Smooth muscle cell (in vitro differentiated cells): ENCODE results near the gene MARF1. TPM values are rescaled to one million over a fixed set of nuclear protein-coding genes. Genes with fewer than 3 reads are reported as not detected.
"Not testable (repeated sequence)": the region's sequence is repeated elsewhere in the genome, so short reads cannot be mapped to it uniquely, and the experiment has no call there.

Source experiments
- DNase-seq: peaks from one replicate; lab custom pipeline; 2025; ENCODE audit not compliant: unreplicated experiment; lab: John Stamatoyannopoulos, UW
- H2AFZ ChIP-seq: fragments of 200-600 bp; sonication (generic); 2 replicates; pipeline ENCODE4 v1.6.0; 2016; ENCODE audit warnings: antibody characterized with exemption, low read depth, mild to moderate bottlenecking
- H3F3A ChIP-seq: fragments of 200-600 bp; sonication (generic); 2 replicates; pipeline ENCODE4 v1.6.0; 2017; ENCODE audit warnings: antibody characterized with exemption, low read depth
- H3K27ac ChIP-seq: fragments of 200-600 bp; sonication (generic); 2 replicates; pipeline ENCODE4 v1.5.1; 2016; ENCODE audit warnings: low read depth, mild to moderate bottlenecking
- H3K27me3 ChIP-seq: fragments of 200-600 bp; sonication (generic); 2 replicates; pipeline ENCODE4 v1.6.1; 2016; ENCODE audit warnings: low read depth, mild to moderate bottlenecking
- H3K36me3 ChIP-seq: fragments of 200-600 bp; sonication (generic); 2 replicates; pipeline ENCODE4 v1.5.1; 2016; ENCODE audit warnings: low read depth
- H3K4me1 ChIP-seq: fragments of 200-600 bp; sonication (generic); 2 replicates; pipeline ENCODE4 v1.5.1; 2016; ENCODE audit warnings: low read depth
- H3K4me2 ChIP-seq: fragments of 200-600 bp; sonication (generic); 2 replicates; pipeline ENCODE4 v1.6.0; 2016; ENCODE audit warnings: mild to moderate bottlenecking
- H3K4me3 ChIP-seq: fragments of 200-600 bp; sonication (generic); 2 replicates; pipeline ENCODE4 v1.5.1; 2016; ENCODE audit warnings: mild to moderate bottlenecking
- H3K79me2 ChIP-seq: fragments of 200-600 bp; sonication (generic); 2 replicates; pipeline ENCODE4 v1.6.0; 2016; ENCODE audit warnings: low read depth, mild to moderate bottlenecking
- H3K9ac ChIP-seq: fragments of 200-600 bp; sonication (generic); 2 replicates; pipeline ENCODE4 v1.6.0; 2016; ENCODE audit warnings: low read depth
- H3K9me3 ChIP-seq: fragments of 200-600 bp; sonication (generic); replicated peaks from 2 replicates; pipeline ENCODE4 v1.5.1; 2016; ENCODE audit warnings: low read depth
- H4K20me1 ChIP-seq: fragments of 200-600 bp; sonication (generic); 2 replicates; pipeline ENCODE4 v1.6.0; 2016; ENCODE audit warnings: low read depth
- CTCF ChIP-seq: fragments of 200-600 bp; sonication (generic); IDR thresholded peaks from 2 replicates; pipeline ENCODE4 v1.5.1; 2017; ENCODE audit warnings: borderline replicate concordance, mild to moderate bottlenecking, antibody characterized with exemption; ENCODE audit not compliant: insufficient read depth, poor library complexity, severe bottlenecking
- WGBS: methylation state at CpG from one replicate; pipeline ENCODE4 v1.1.7; 2016; ENCODE audit warnings: low lambda C conversion rate; 5-methylcytosine and 5-hydroxymethylcytosine counted together
- polyA plus RNA-seq: library from polyadenylated mRNA; unstranded; fragments of >200 nt; fragmentation: Nextera tagmentation; extraction: Ambion mirVana; gene quantifications from 2 replicates; pipeline ENCODE4 v1.2.1, GENCODE V29; 2016
- total RNA-seq: library from RNA; depleted of rRNA; stranded (reverse); fragments of >200 nt; gene quantifications from 2 replicates; pipeline ENCODE4 v1.2.3, GENCODE V29; 2014

The MARF1 gene
- total and polyA plus RNA-seq, 2 experiments from 2014 or later, result 6.0 to 19.1 TPM

- no peak for DNase-seq
- no peak overlapping the region for H3K4me3 ChIP-seq
- H3K36me3 ChIP-seq, result peaks cover 27% of the 10 kb centered on the region
- no peak overlapping the region for H2AFZ ChIP-seq
- H3K27ac ChIP-seq, result no peak overlapping the region
- no peaks in the 10 kb centered on the region for H3K9me3 ChIP-seq
- no peaks in the 10 kb centered on the region for H3F3A ChIP-seq
- no peak overlapping the region for H3K9ac ChIP-seq
- no peaks in the 10 kb centered on the region for H3K4me1 ChIP-seq
- H3K4me2 ChIP-seq, result no peak overlapping the region
- H3K79me2 ChIP-seq, result no peaks in the 10 kb centered on the region
- no peaks in the 10 kb centered on the region for H3K27me3 ChIP-seq
- 95% methylated on average over 19 of the region's 19 CpGs for WGBS
- no peak for TF ChIP-seq CTCF
- H4K20me1 ChIP-seq, result peaks cover 18% of the 10 kb centered on the region
These were observed 34.3 kb downstream of the MARF1 start for GRCh38 chr16:15608398-15609285.

GRCh38 chr16:15607700-15608396, 35.1 kb downstream of the MARF1 start:
- no peak overlapping the region for H3K4me3 ChIP-seq
- no peak overlapping the region for H3K27ac ChIP-seq
- H3F3A ChIP-seq, result no peaks in the 10 kb centered on the region
- no peaks in the 10 kb centered on the region for H3K79me2 ChIP-seq
- H3K9ac ChIP-seq, result no peak overlapping the region
- no peaks in the 10 kb centered on the region for H3K27me3 ChIP-seq
- peaks cover 32% of the 10 kb centered on the region for H3K36me3 ChIP-seq
- 92% methylated on average over 13 of the region's 13 CpGs for WGBS
- H3K9me3 ChIP-seq, result no peaks in the 10 kb centered on the region
- no peak for DNase-seq
- no peaks in the 10 kb centered on the region for H3K4me1 ChIP-seq
- H4K20me1 ChIP-seq, result peaks cover 18% of the 10 kb centered on the region
- H3K4me2 ChIP-seq, result no peak overlapping the region
- H2AFZ ChIP-seq, result no peak overlapping the region
- no peak for TF ChIP-seq CTCF

GRCh38 chr16:15607221-15607699, 35.7 kb downstream of the MARF1 start:
- H3K27ac ChIP-seq, H2AFZ ChIP-seq, H3K9me3 ChIP-seq, H3K27me3 ChIP-seq, H3K4me1 ChIP-seq, H3K4me3 ChIP-seq, H3F3A ChIP-seq, H3K4me2 ChIP-seq, DNase-seq, H3K79me2 ChIP-seq, H3K9ac ChIP-seq: not testable (repeated sequence)
- WGBS, result 97% methylated on average over 12 of the region's 12 CpGs
- Histone ChIP-seq H4K20me1 (peaks cover 20% of the 10 kb centered on the region), H3K36me3 (peaks cover 32% of the 10 kb centered on the region)

GRCh38 chr16:15606518-15607220, 36.3 kb downstream of the MARF1 start:
- H3K27me3 ChIP-seq, result no peaks in the 10 kb centered on the region
- no peak for DNase-seq
- H3F3A ChIP-seq, result no peaks in the 10 kb centered on the region
- TF ChIP-seq CTCF, result no peak
- H3K4me1 ChIP-seq, result no peaks in the 10 kb centered on the region
- H3K27ac ChIP-seq, result no peak overlapping the region
- no peaks in the 10 kb centered on the region for H3K9me3 ChIP-seq
- no peak overlapping the region for H2AFZ ChIP-seq
- no peak overlapping the region for H3K4me3 ChIP-seq
- peaks cover 29% of the 10 kb centered on the region for H3K36me3 ChIP-seq
- WGBS, result 98% methylated on average over 5 of the region's 5 CpGs
- no peak overlapping the region for H3K9ac ChIP-seq
- H3K79me2 ChIP-seq, result no peaks in the 10 kb centered on the region
- no peak overlapping the region for H3K4me2 ChIP-seq
- H4K20me1 ChIP-seq, result peaks cover 26% of the 10 kb centered on the region
